Trophoblast cell (in vitro differentiated cells and primary cell): ENCODE data around the gene APBA1.
"Not testable (repeated sequence)": the region's sequence is repeated elsewhere in the genome, so short reads cannot be mapped to it uniquely, and the experiment has no call there.

Source experiments
- DNase-seq, 2 donors: peaks; one replicate each; pipeline ENCODE4 v3.0.0-alpha.2; 2016
- H2AFZ ChIP-seq: 2 replicates; pipeline ENCODE4 v1.6.1; 2013; ENCODE audit warnings: low read length, moderate library complexity, mild to moderate bottlenecking; ENCODE audit not compliant: insufficient read depth, poor library complexity
- H2AK5ac ChIP-seq: 2 replicates; pipeline ENCODE4 v1.6.1; 2013; ENCODE audit warnings: mild to moderate bottlenecking, low read length
- H2BK120ac ChIP-seq: 2 replicates; pipeline ENCODE4 v1.6.1; 2013; ENCODE audit warnings: low read length, mild to moderate bottlenecking, moderate library complexity; ENCODE audit not compliant: insufficient read depth, poor library complexity
- H2BK12ac ChIP-seq: 2 replicates; pipeline ENCODE4 v1.6.1; 2013; ENCODE audit warnings: mild to moderate bottlenecking, low read length, moderate library complexity
- H2BK5ac ChIP-seq: 2 replicates; pipeline ENCODE4 v1.6.1; 2013; ENCODE audit warnings: low read length, low read depth, moderate library complexity, mild to moderate bottlenecking; ENCODE audit not compliant: poor library complexity
- H3K14ac ChIP-seq: 2 replicates; pipeline ENCODE4 v1.6.1; 2013; ENCODE audit warnings: mild to moderate bottlenecking, low read length
- H3K18ac ChIP-seq: 2 replicates; pipeline ENCODE4 v1.6.1; 2013; ENCODE audit warnings: mild to moderate bottlenecking, low read length
- H3K23ac ChIP-seq: 2 replicates; pipeline ENCODE4 v1.6.1; 2013; ENCODE audit warnings: low read length
- H3K27ac ChIP-seq: 2 replicates; pipeline ENCODE4 v1.5.1; 2013; ENCODE audit warnings: low read depth, mild to moderate bottlenecking, inconsistent platforms, low read length, moderate library complexity
- H3K27me3 ChIP-seq: 2 replicates; pipeline ENCODE4 v1.6.1; 2013; ENCODE audit warnings: inconsistent platforms, mild to moderate bottlenecking, low read length, moderate library complexity; ENCODE audit not compliant: insufficient read depth
- H3K36me3 ChIP-seq, 2 experiments: 1 replicate in 1 of 2; 2 replicates in 1 of 2; pipeline ENCODE4 v1.6.1; 2013; ENCODE audit warnings: low read length in 2 of 2, mild to moderate bottlenecking in 2 of 2, moderate library complexity in 1 of 2; ENCODE audit not compliant: insufficient read depth in 2 of 2, control insufficient read depth in 1 of 2
- H3K4ac ChIP-seq: 2 replicates; pipeline ENCODE4 v1.6.1; 2013; ENCODE audit warnings: low read depth, mild to moderate bottlenecking, low read length, moderate library complexity
- H3K4me1 ChIP-seq, 2 experiments: 1 replicate in 1 of 2; 2 replicates in 1 of 2; pipeline ENCODE4 v1.6.1; 2013; ENCODE audit warnings: low read length in 2 of 2, mild to moderate bottlenecking in 2 of 2, moderate library complexity in 1 of 2; ENCODE audit not compliant: insufficient read depth in 2 of 2, control insufficient read depth in 1 of 2
- H3K4me2 ChIP-seq: 2 replicates; pipeline ENCODE4 v1.6.1; 2013; ENCODE audit warnings: inconsistent platforms, mild to moderate bottlenecking, low read length, moderate library complexity
- H3K4me3 ChIP-seq: 2 replicates; pipeline ENCODE4 v1.5.1; 2013; ENCODE audit warnings: mild to moderate bottlenecking, low read depth, low read length, inconsistent platforms
- H3K79me1 ChIP-seq: one replicate; pipeline ENCODE4 v1.6.1; 2013; ENCODE audit warnings: low read length
- H3K79me2 ChIP-seq: 2 replicates; pipeline ENCODE4 v1.6.1; 2013; ENCODE audit warnings: low read length, mild to moderate bottlenecking; ENCODE audit not compliant: control insufficient read depth, insufficient read depth, poor library complexity
- H3K9ac ChIP-seq: 2 replicates; pipeline ENCODE4 v1.6.1; 2013; ENCODE audit warnings: mild to moderate bottlenecking, low read length
- H3K9me3 ChIP-seq: 2 replicates; pipeline ENCODE4 v1.6.1; 2013; ENCODE audit warnings: low read depth, mild to moderate bottlenecking, control low read depth, inconsistent platforms, low read length; ENCODE audit not compliant: insufficient read depth
- H4K12ac ChIP-seq: 2 replicates; pipeline ENCODE4 v1.6.1; 2013; ENCODE audit warnings: low read depth, mild to moderate bottlenecking, low read length, moderate library complexity
- H4K8ac ChIP-seq: 2 replicates; pipeline ENCODE4 v1.6.1; 2013; ENCODE audit warnings: low read depth, mild to moderate bottlenecking, low read length, moderate library complexity
- H4K91ac ChIP-seq: one replicate; pipeline ENCODE4 v1.6.1; 2013; ENCODE audit warnings: low read depth, mild to moderate bottlenecking, low read length, moderate library complexity
- WGBS: extraction: QIAGEN DNeasy Blood & Tissue Kit; methylation state at CpG from one replicate; pipeline ENCODE4 v1.1.7; 2013; ENCODE audit warnings: missing lambda C conversion rate; ENCODE audit not compliant: insufficient read length, insufficient coverage; ENCODE audit errors: extremely low coverage; 5-methylcytosine and 5-hydroxymethylcytosine counted together

The APBA1 gene

DNA sequence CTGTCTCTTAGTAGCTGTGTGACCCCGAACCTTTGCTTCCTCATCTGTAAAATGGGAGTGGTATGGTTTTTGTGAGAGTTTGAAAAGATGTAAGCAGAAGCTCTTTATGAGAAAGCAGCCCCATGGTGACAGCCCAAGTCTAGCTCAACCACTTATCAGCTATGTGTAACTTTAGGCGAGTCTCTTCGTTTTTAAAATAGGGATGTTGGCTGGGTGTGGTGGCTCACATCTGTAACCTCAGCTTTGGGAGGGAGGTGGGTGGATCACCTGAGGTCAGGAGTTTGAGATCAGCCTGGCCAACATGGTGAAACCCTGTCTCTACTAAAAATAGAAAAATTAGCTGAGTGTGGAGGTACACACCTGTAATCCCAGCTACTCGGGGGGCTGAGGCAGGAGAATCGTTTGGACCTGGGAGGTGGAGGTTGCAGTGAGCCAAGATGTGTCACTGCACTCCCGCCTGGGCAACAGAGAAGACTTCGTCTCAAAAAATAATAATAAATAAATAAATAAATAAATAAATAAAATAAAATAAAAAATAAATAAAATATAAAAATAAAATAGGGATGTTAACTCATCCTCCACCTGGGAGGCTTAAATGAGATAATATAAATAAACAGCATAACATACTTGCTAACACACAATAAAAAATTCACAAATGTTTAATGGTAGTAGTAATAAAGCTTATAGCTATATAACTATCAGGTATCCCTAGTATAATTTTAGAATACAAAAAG, 71.7 kb downstream of the APBA1 start:
- Histone ChIP-seq H3K23ac (no peak overlapping the region), H3K79me2 (no peaks in the 10 kb centered on the region), H4K91ac (no peak overlapping the region), H3K36me3 (no peaks in the 10 kb centered on the region), H3K14ac (no peak overlapping the region), H3K4ac (no peak overlapping the region), H4K8ac (no peak overlapping the region), H3K9me3 (no peaks in the 10 kb centered on the region), H3K4me3 (no peak overlapping the region), H2AFZ (no peak overlapping the region), H3K4me1 (no peaks in the 10 kb centered on the region), H3K4me2 (no peak overlapping the region), H3K9ac (no peak overlapping the region), H2BK5ac (no peak overlapping the region), H3K18ac (no peak overlapping the region), H2BK12ac (no peak overlapping the region), H2BK120ac (no peak overlapping the region), H2AK5ac (no peak overlapping the region), H4K12ac (no peak overlapping the region), H3K27me3 (no peaks in the 10 kb centered on the region), H3K27ac (no peak overlapping the region), H3K79me1 (no peaks in the 10 kb centered on the region)
- WGBS, result no CpG with 5 or more reads among the region's 7 CpGs
- DNase-seq, result no peak

DNA sequence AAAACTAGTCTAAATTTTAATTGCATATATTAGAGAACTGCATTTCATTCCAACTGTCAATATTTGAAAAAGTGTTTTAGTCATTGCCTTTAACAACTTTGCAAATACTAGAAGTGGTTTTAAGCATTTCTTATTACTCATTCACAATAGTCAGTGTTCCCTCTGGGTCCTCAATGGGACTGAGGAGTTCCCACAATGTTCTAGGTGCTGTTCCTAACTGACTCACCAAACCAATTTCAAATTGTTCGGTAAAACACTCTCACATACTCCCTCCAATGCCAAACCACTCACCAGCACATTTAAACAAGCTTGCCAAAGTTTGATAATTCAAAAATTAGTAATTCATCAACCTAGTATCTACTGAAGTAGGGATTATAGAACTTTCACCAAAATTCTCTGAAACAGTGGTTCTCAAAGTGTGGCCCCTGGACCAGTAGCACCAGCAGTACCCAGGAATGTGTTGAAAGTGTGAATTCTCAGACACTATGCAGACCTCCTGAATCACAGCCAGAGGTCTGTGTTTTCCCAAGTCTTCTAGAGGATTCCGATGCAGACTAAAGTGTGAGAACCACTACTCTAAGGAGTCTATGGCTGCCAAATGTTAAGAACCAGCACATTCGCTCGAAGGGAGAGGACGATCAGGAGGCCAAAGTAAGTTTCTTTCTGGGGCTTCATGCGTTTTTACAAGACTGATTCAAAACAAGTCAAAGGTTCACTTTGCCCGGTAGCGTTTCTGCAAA, 72.8 kb downstream of the APBA1 start:
- no peaks in the 10 kb centered on the region for H3K4me1 ChIP-seq
- H3K9me3 ChIP-seq, result no peaks in the 10 kb centered on the region
- no peak overlapping the region for H4K12ac ChIP-seq
- no peaks in the 10 kb centered on the region for H3K27me3 ChIP-seq
- no peak for DNase-seq
- no peaks in the 10 kb centered on the region for H3K79me1 ChIP-seq
- no peak overlapping the region for H3K9ac ChIP-seq
- H2BK12ac ChIP-seq, result no peak overlapping the region
- no CpG with 5 or more reads among the region's 8 CpGs for WGBS
- H3K4me2 ChIP-seq, result no peak overlapping the region
- H3K79me2 ChIP-seq, result no peaks in the 10 kb centered on the region
- no peak overlapping the region for H2BK5ac ChIP-seq
- no peak overlapping the region for H2AFZ ChIP-seq
- H3K4ac ChIP-seq, result no peak overlapping the region
- H3K27ac ChIP-seq, result no peak overlapping the region
- H3K23ac ChIP-seq, result no peak overlapping the region
- no peak overlapping the region for H2BK120ac ChIP-seq
- no peak overlapping the region for H2AK5ac ChIP-seq
- H3K4me3 ChIP-seq, result no peak overlapping the region
- no peak overlapping the region for H4K91ac ChIP-seq
- no peaks in the 10 kb centered on the region for H3K36me3 ChIP-seq
- no peak overlapping the region for H3K14ac ChIP-seq
- H4K8ac ChIP-seq, result no peak overlapping the region
- no peak overlapping the region for H3K18ac ChIP-seq

GRCh38 chr9:69596906-69597305, 75.3 kb downstream of the APBA1 start:
- not testable (repeated sequence) for DNase-seq, H3K4me3 ChIP-seq
- no CpG with 5 or more reads among the region's 1 CpG for WGBS

DNA sequence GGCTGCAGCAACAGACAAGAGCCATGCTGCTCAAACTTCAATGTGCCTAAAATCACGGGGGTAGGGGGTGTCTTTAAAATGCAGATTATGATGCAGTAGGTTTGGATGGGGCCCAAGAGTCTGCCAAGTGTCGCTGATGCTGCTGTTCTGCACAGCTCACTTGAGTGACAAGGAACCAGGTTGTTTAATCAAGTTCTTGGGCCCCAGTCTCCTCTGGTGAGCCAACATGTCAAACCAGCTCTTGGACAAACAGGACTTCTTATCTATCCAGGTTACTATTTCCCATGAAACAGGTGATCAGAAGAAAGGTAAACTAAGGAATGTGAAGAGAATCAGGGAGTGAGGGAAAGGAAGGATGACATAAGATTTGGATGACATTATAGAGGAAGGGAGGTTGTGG, 78.0 kb downstream of the APBA1 start:
- Histone ChIP-seq H3K27ac (no peak overlapping the region), H4K91ac (no peak overlapping the region), H3K4me1 (no peaks in the 10 kb centered on the region), H3K4ac (no peak overlapping the region), H2AFZ (no peak overlapping the region), H2AK5ac (no peak overlapping the region), H3K18ac (no peak overlapping the region), H3K27me3 (no peaks in the 10 kb centered on the region), H3K4me3 (no peak overlapping the region), H4K8ac (no peak overlapping the region), H3K36me3 (no peaks in the 10 kb centered on the region), H3K9ac (no peak overlapping the region), H2BK120ac (no peak overlapping the region), H3K9me3 (no peaks in the 10 kb centered on the region), H3K23ac (no peak overlapping the region), H3K14ac (no peak overlapping the region), H3K4me2 (no peak overlapping the region), H3K79me2 (no peaks in the 10 kb centered on the region), H2BK5ac (no peak overlapping the region), H3K79me1 (no peaks in the 10 kb centered on the region), H2BK12ac (no peak overlapping the region), H4K12ac (no peak overlapping the region)
- WGBS, result no CpG with 5 or more reads among the region's 2 CpGs
- no peak for DNase-seq

More at GRCh38 chr9:69596906-69597305, 75.3 kb downstream of the APBA1 start:
- H3K27me3 ChIP-seq, H2BK12ac ChIP-seq, H3K18ac ChIP-seq, H4K8ac ChIP-seq, H3K4me1 ChIP-seq, H2AFZ ChIP-seq, H2BK120ac ChIP-seq, H2BK5ac ChIP-seq, H3K4ac ChIP-seq, H4K91ac ChIP-seq, H3K27ac ChIP-seq, H2AK5ac ChIP-seq, H3K36me3 ChIP-seq, H3K79me2 ChIP-seq, H3K9me3 ChIP-seq, H3K23ac ChIP-seq, H3K79me1 ChIP-seq, H3K9ac ChIP-seq, H4K12ac ChIP-seq, H3K14ac ChIP-seq, H3K4me2 ChIP-seq: not testable (repeated sequence)
